K562 (cell line): ENCODE data around the gene PHF12. TPM values are rescaled to one million over a fixed set of nuclear protein-coding genes. Genes with fewer than 3 reads are reported as not detected.

Experiments used
- ATAC-seq: fragments of 200-7000 bp; cut with Tn5 transposase; 3 replicates; pipeline ENCODE4 v1.9.1; 2020; ENCODE audit warnings: moderate library complexity
- BruUV-seq: library from RNA; stranded (reverse); fragments of 400-500 nt; replicated peaks from 2 replicates; lab custom pipeline; 2021; lab: Mats Ljungman, UMichigan
- CTCF ChIA-PET: fragments of 300-600 bp; formaldehyde crosslinking; extraction: SDS; loops from one replicate; lab custom pipeline; 2021; ENCODE audit warnings: low intra/inter-chr PET ratio; lab: Yijun Ruan, JAX
- POLR2A ChIA-PET: fragments of 300-600, 350-650 bp; sonication (Branson Sonifier 250); formaldehyde crosslinking; extraction: SDS; loops from one replicate; lab custom pipeline; 2021; ENCODE audit warnings: antibody characterized with exemption, inconsistent platforms; lab: Yijun Ruan, JAX
- DNase-seq, 4 experiments: peaks; one replicate each; pipeline versions ENCODE4 v3.0.0 to v3.0.0-alpha.2; 2011 to 2018; ENCODE audit warnings: low spot score in 3 of 4, mixed read lengths in 3 of 4; ENCODE audit errors: extremely low read depth in 1 of 4
- FAIRE-seq: peaks from 2 replicates; lab custom pipeline; 2011; peaks lifted over from hg19 to GRCh38; lab: Jason Lieb, UNC
- H2AFZ ChIP-seq: 2 replicates; pipeline ENCODE4 v1.6.0; 2011; ENCODE audit warnings: low read depth, low read length, control low read depth, inconsistent platforms
- H3K27ac ChIP-seq: fragments of 200-600 bp; 3 replicates; pipeline ENCODE4 v1.8.0; 2011; ENCODE audit warnings: low read depth, mild to moderate bottlenecking, control low read depth, inconsistent platforms, low read length, moderate library complexity, mixed read lengths; ENCODE audit errors: extremely low read depth
- H3K27me3 ChIP-seq, 2 experiments: fragments of 300-600 bp in 1 of 2; 2 replicates in 1 of 2; 3 replicates in 1 of 2; pipeline versions ENCODE4 v1.6.0 to v1.8.0; 2011; ENCODE audit warnings: inconsistent platforms in 2 of 2, low read length in 2 of 2, mild to moderate bottlenecking in 1 of 2, mixed read lengths in 1 of 2, moderate library complexity in 1 of 2; ENCODE audit not compliant: control insufficient read depth in 2 of 2, insufficient read depth in 2 of 2
- H3K36me3 ChIP-seq: fragments of 300-600 bp; 3 replicates; pipeline ENCODE4 v1.8.0; 2011; ENCODE audit warnings: mild to moderate bottlenecking, low read length, inconsistent platforms; ENCODE audit not compliant: control insufficient read depth, insufficient read depth
- H3K4me1 ChIP-seq, 2 experiments: fragments of 200-600 bp in 1 of 2; replicated peaks in 1 of 2; 2 replicates in 1 of 2; 3 replicates in 1 of 2; pipeline versions ENCODE4 v1.5.1 to v1.8.0; 2011; ENCODE audit warnings: inconsistent platforms in 2 of 2, low read length in 2 of 2, mild to moderate bottlenecking in 1 of 2, mixed read lengths in 1 of 2, moderate library complexity in 1 of 2; ENCODE audit not compliant: control insufficient read depth in 2 of 2, insufficient read depth in 2 of 2
- H3K4me2 ChIP-seq: 2 replicates; pipeline ENCODE4 v1.6.1; 2011; ENCODE audit warnings: low read length, control low read depth, inconsistent platforms, mixed read lengths; ENCODE audit not compliant: insufficient read depth
- H3K4me3 ChIP-seq: fragments of 200-600 bp; sonication (generic), shearing (Covaris generic); 2 replicates; pipeline ENCODE4 v1.5.1; 2016; ENCODE audit warnings: control low read depth, inconsistent platforms
- H3K79me2 ChIP-seq: fragments of 200-600 bp; 3 replicates; pipeline ENCODE4 v1.8.0; 2011; ENCODE audit warnings: low read length, inconsistent platforms; ENCODE audit not compliant: control insufficient read depth, insufficient read depth
- H3K9ac ChIP-seq, 2 experiments: 2 replicates each; pipeline versions ENCODE4 v1.6.0 to v1.6.1; 2011; ENCODE audit warnings: low read depth in 2 of 2, low read length in 2 of 2, control low read depth in 1 of 2, inconsistent platforms in 1 of 2, mild to moderate bottlenecking in 1 of 2, mixed read lengths in 1 of 2; ENCODE audit not compliant: insufficient read depth in 1 of 2
- H3K9me1 ChIP-seq: one replicate; pipeline ENCODE4 v1.6.0; 2011; ENCODE audit warnings: inconsistent platforms, mild to moderate bottlenecking, low read length, moderate library complexity; ENCODE audit not compliant: control insufficient read depth, insufficient read depth
- H3K9me3 ChIP-seq: replicated peaks from 2 replicates; pipeline ENCODE4 v1.5.1; 2011; ENCODE audit warnings: low read depth, low read length, inconsistent platforms; ENCODE audit not compliant: control insufficient read depth, insufficient read depth
- H4K20me1 ChIP-seq: replicated peaks from 2 replicates; pipeline ENCODE4 v1.6.1; 2011; ENCODE audit warnings: low read length, inconsistent platforms, mixed read lengths; ENCODE audit not compliant: control insufficient read depth, insufficient read depth
- CBFB ChIP-seq: sonication (generic); formaldehyde crosslinking; IDR thresholded peaks from 2 replicates; pipeline ENCODE4 v1.4.0; 2020; ENCODE audit warnings: mild to moderate bottlenecking, missing genetic modification reagents
- FOXA3 ChIP-seq, 2 experiments: fragments of 450-650 bp in 1 of 2; sonication (generic) in 1 of 2; formaldehyde crosslinking; IDR thresholded peaks in 1 of 2; conservative IDR thresholded peaks in 1 of 2; 2 replicates each; pipeline versions ENCODE4 v1.4.0 to v1.8.0; 2020 to 2022; ENCODE audit warnings: mild to moderate bottlenecking in 2 of 2, missing genetic modification reagents in 1 of 2
- HES1 ChIP-seq: fragments of 450-650 bp; IDR thresholded peaks from 2 replicates; pipeline ENCODE4 v1.6.1; 2016; ENCODE audit warnings: low read depth, mild to moderate bottlenecking, moderate library complexity
- HMG20A ChIP-seq: fragments of 450-650 bp; formaldehyde crosslinking; conservative IDR thresholded peaks from 2 replicates; pipeline ENCODE4 v1.4.0; 2020; ENCODE audit warnings: mild to moderate bottlenecking, mixed read lengths
- HMG20B ChIP-seq: fragments of 250-450 bp; sonication (Bioruptor Pico); IDR thresholded peaks from 2 replicates; pipeline ENCODE4 v1.5.0; 2021; ENCODE audit warnings: mild to moderate bottlenecking
- MAFF ChIP-seq: IDR thresholded peaks from 2 replicates; pipeline ENCODE4 v1.6.1; 2012; ENCODE audit warnings: low read length, improper control_type of control experiment
- MAFK ChIP-seq: IDR thresholded peaks from 2 replicates; pipeline ENCODE4 v1.6.1; 2011; ENCODE audit warnings: low read length, improper control_type of control experiment
- POLR2A ChIP-seq: fragments of 450-650 bp; conservative IDR thresholded peaks from 2 replicates; pipeline ENCODE4 v1.6.1; 2016
- RBM39 ChIP-seq: fragments of 200-400 bp; formaldehyde crosslinking; optimal IDR thresholded peaks from 2 replicates; pipeline ENCODE3; 2018; ENCODE audit warnings: low read depth, low read length
- SREBF1 ChIP-seq: fragments of 150-350 bp; IDR thresholded peaks from 2 replicates; pipeline ENCODE4 v1.6.1; 2014; ENCODE audit warnings: antibody characterized with exemption, low read depth, low read length, borderline replicate concordance
- ZBTB33 ChIP-seq: sonication (generic); formaldehyde crosslinking; IDR thresholded peaks from 2 replicates; pipeline ENCODE4 v1.8.1; 2023; ENCODE audit warnings: mild to moderate bottlenecking, missing genetic modification reagents
- ZNF324 ChIP-seq: fragments of 250-450 bp; sonication (Bioruptor Pico); IDR thresholded peaks from 2 replicates; pipeline ENCODE4 v1.4.0; 2020; ENCODE audit warnings: mild to moderate bottlenecking
- WGBS: fragments of 100-300 bp; shearing (Covaris generic); methylation state at CpG from one replicate; pipeline ENCODE4 v1.1.6; 2016; ENCODE audit warnings: low coverage, mixed read lengths; ENCODE audit not compliant: insufficient coverage; ENCODE audit errors: missing lambda C conversion rate; 5-methylcytosine and 5-hydroxymethylcytosine counted together
- in situ Hi-C: fragments of 300-500 bp; cut with MboI; formaldehyde crosslinking; loops from 4 replicates; pipeline ENCODE4 v1.15.0; 2018; ENCODE audit warnings: inconsistent platforms, mixed read lengths
- intact Hi-C: fragments of 100-400 bp; cut with micrococcal nuclease; formaldehyde crosslinking; loops from 2 replicates; pipeline ENCODE4 v1.14.2; 2022
- polyA plus RNA-seq, 8 experiments: library from polyadenylated mRNA; depleted of rRNA in 4 of 8; stranded (reverse) in 5 of 8; unstranded in 3 of 8; fragments of >200 nt; fragmentation: Nextera tagmentation in 2 of 8; fragmentation: Illumina TruSeq in 1 of 8; extraction: Ambion mirVana in 2 of 8; extraction: Trizol in 1 of 8; gene quantifications; 2 replicates each; pipeline versions ENCODE4 v1.2.1 to v1.2.3, GENCODE V29; 2011 to 2014; ENCODE audit warnings: inconsistent platforms in 1 of 8, missing spikeins in 1 of 8
- total RNA-seq, 7 experiments: library from RNA; depleted of rRNA in 6 of 7; stranded (reverse); fragments of >200 nt in 6 of 7; fragmentation: Illumina TruSeq in 2 of 7; extraction: Trizol in 2 of 7; gene quantifications; 2 replicates each; pipeline versions ENCODE4 v1.2.1 to v1.2.3, GENCODE V29; 2011 to 2021; ENCODE audit warnings: low replicate concordance in 1 of 7
- TF ChIP-seq, protein P1 (sequence below): fragments of 250-450 bp; sonication (Bioruptor Pico); IDR thresholded peaks from 2 replicates; pipeline ENCODE4 v1.5.0; 2021

The PHF12 gene
- total and polyA plus RNA-seq, 9 of the 15 experiments (the other 6 are each of a cell fraction or from before 2014, with no cell fraction given) = 0.82 to 31.3 (median 13.5) TPM

DNA sequence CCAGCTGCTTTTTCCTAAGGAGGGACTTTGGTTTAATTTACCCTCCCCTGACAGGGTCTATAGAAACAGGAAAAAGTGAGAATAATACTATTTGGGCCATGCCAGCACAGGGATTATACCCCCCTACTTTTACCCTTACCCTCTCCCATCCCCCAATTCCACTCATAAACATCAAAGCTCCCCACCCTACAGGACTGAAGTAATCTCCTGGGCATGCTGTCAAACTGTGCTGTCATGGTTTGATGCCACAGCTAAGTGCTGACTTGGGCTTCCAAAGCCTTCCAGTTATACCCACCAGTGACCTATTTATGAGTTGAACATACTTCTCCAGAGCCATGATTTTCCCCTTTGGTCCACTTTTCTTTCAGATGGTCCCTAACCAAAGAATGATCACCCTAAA, 12.8 kb downstream of the PHF12 start:
- H3K79me2 ChIP-seq = peaks cover 83% of the 10 kb centered on the region
- DNase-seq (no peak), FAIRE-seq (no peak), ATAC-seq (no peak)
- H3K9ac ChIP-seq = no peak overlapping the region
- ChIA-PET CTCF (no interaction called here), POLR2A (interaction anchor here (1.0 to 3.7 kb wide), 6 partner anchors 8 to 219 kb away, joined by 3 to 25 read pairs (median 11); partner anchors contain the start of gene RPL23A)
- H3K4me2 ChIP-seq = no peak overlapping the region
- no peak overlapping the region for H3K4me3 ChIP-seq
- peaks cover 0 to 16% of the 10 kb centered on the region in 2 experiments; a peak in 3 of 5 replicates for H3K4me1 ChIP-seq
- no peak overlapping the region for H3K27ac ChIP-seq
- H3K27me3 ChIP-seq = no peaks in the 10 kb centered on the region
- intact Hi-C loops = no loop called here
- H4K20me1 ChIP-seq = peaks cover 6% of the 10 kb centered on the region; the same call in 1 of the 2 replicates
- in situ Hi-C loops = loop anchor here (5.0 kb wide), 1 partner anchor 361 kb away; the partner anchor contains the start of gene ALDOC
- no peaks in the 10 kb centered on the region for H3K9me3 ChIP-seq
- peaks cover 3% of the 10 kb centered on the region for H3K9me1 ChIP-seq
- no peak overlapping the region for H2AFZ ChIP-seq
- no TSS peak for BruUV-seq
- no peak for TF ChIP-seq HMG20A (CRISPR knock-in tag)
- TF ChIP-seq HMG20B = no peak
- TF ChIP-seq FOXA3 (CRISPR knock-in tag; conservative IDR thresholded peaks at IDR 0.05 in 1 of 2, IDR thresholded peaks at IDR 0.05 in 1 of 2) = no peak
- peaks cover 65% of the 10 kb centered on the region for H3K36me3 ChIP-seq

- ChIA-PET CTCF (no interaction called here), POLR2A (interaction anchor here (0.8 to 3.7 kb wide), 12 partner anchors 8 to 360 kb away, joined by 3 to 25 read pairs (median 4); partner anchors contain the start of genes ALDOC, BLTP2 and RPL23A)
- Histone ChIP-seq H4K20me1 (peaks cover 6% of the 10 kb centered on the region; the same call in 1 of the 2 replicates), H3K4me2 (no peak overlapping the region), H3K4me1 (peaks cover 0 to 16% of the 10 kb centered on the region in 2 experiments; a peak in 3 of 5 replicates), H3K9me1 (peaks cover 3% of the 10 kb centered on the region), H3K27me3 (no peaks in the 10 kb centered on the region), H3K9ac (no peak overlapping the region), H3K27ac (no peak overlapping the region), H3K9me3 (no peaks in the 10 kb centered on the region), H3K79me2 (peaks cover 84% of the 10 kb centered on the region), H2AFZ (no peak overlapping the region), H3K4me3 (no peak overlapping the region), H3K36me3 (peaks cover 59% of the 10 kb centered on the region)
- in situ Hi-C loops (loop anchor here (5.0 kb wide), 1 partner anchor 360 kb away; the partner anchor contains the start of gene ALDOC), intact Hi-C loops (no loop called here)
- FAIRE-seq = no peak
- BruUV-seq = no TSS peak
- ATAC-seq = no peak
- WGBS = 67% methylated on average over 5 of the region's 5 CpGs
- no peak for DNase-seq
- no peak for TF ChIP-seq CBFB (CRISPR knock-in tag)
- TF ChIP-seq MAFF = peak; percentile 50; the same call in 1 of the 2 replicates
- TF ChIP-seq HES1 = no peak
- TF ChIP-seq RBM39 = no peak
- TF ChIP-seq MAFK = peak; percentile 23; the same call in 1 of the 2 replicates
- TF ChIP-seq SREBF1 = no peak
- no peak for TF ChIP-seq ZNF324 (CRISPR knock-in tag)
- no peak for TF ChIP-seq POLR2A
- TF ChIP-seq, protein P1, sequence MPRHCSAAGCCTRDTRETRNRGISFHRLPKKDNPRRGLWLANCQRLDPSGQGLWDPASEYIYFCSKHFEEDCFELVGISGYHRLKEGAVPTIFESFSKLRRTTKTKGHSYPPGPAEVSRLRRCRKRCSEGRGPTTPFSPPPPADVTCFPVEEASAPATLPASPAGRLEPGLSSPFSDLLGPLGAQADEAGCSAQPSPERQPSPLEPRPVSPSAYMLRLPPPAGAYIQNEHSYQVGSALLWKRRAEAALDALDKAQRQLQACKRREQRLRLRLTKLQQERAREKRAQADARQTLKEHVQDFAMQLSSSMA (CRISPR knock-in tag) = no peak
- TF ChIP-seq ZBTB33 (CRISPR knock-in tag) = no peak
Observed at GRCh38 chr17:28937044-28937729, 14.1 kb downstream of the PHF12 start.
